ENCODE data around the gene COL4A2. TPM values are rescaled to one million over a fixed set of nuclear protein-coding genes. Genes with fewer than 3 reads are reported as not detected.

Gene COL4A2
- total RNA-seq, 1 donor from 2014 or later, result 1,556 TPM

GRCh38 chr13:110477706-110478245 lies 170.7 kb downstream of the COL4A2 start:
- DNase-seq (ENCODE audit: low spot score), result no peak
- Mint-ChIP-seq H3K9me3 (ENCODE audit: unreplicated experiment) (no peaks in the 10 kb centered on the region), H3K4me3 (ENCODE audit: unreplicated experiment) (peak overlapping the region; percentile 80), H3K27me3 (ENCODE audit: unreplicated experiment) (peaks cover 32% of the 10 kb centered on the region), H3K4me1 (ENCODE audit: unreplicated experiment) (peaks cover 19% of the 10 kb centered on the region), H3K27ac (ENCODE audit: unreplicated experiment) (peak overlapping the region; percentile 81), H3K36me3 (ENCODE audit: low read depth, unreplicated experiment) (peaks cover 72% of the 10 kb centered on the region)
- TF ChIP-seq, protein P1, sequence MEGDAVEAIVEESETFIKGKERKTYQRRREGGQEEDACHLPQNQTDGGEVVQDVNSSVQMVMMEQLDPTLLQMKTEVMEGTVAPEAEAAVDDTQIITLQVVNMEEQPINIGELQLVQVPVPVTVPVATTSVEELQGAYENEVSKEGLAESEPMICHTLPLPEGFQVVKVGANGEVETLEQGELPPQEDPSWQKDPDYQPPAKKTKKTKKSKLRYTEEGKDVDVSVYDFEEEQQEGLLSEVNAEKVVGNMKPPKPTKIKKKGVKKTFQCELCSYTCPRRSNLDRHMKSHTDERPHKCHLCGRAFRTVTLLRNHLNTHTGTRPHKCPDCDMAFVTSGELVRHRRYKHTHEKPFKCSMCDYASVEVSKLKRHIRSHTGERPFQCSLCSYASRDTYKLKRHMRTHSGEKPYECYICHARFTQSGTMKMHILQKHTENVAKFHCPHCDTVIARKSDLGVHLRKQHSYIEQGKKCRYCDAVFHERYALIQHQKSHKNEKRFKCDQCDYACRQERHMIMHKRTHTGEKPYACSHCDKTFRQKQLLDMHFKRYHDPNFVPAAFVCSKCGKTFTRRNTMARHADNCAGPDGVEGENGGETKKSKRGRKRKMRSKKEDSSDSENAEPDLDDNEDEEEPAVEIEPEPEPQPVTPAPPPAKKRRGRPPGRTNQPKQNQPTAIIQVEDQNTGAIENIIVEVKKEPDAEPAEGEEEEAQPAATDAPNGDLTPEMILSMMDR (IDR thresholded peaks at IDR 0.05; ENCODE audit: unreplicated experiment), result no peak

DNA sequence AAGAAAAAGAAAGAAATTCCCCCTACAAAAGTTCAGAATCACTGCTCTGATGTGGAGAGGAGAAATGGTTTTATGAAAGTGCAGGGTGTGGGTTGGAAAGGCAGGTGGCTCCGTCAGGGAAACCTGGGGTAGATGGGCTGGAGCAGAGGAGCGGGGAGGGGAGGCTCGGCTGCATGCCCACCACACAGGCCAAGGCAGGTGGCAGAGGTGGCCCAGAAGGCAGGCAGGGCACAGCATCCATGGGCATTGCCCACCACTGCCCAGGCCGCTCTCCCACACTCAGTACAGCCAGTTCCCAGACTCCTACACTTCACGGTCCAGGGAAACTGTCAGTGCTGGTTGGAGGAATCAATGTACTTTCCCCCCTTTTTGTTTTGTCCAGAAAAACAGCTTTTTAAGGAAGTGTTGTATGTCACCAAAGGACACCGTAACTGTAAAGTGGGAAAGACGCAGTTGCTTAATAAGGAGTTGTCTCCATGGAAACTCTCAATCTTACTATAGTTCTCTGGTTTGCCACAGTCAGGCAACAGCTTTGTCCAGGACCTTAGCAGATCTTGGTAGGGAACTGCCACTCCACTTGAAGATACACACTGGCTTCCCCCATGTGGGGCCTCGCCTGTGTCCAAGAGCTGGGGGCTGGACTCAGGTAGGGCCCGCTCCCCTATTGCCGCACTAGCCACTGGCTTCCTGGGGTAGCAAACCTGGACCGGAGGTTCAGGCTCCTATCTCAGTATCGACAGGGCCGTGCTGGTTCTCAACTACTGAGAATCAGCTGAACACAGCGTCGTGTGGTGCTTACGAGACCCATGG lies 171.5 kb downstream of the COL4A2 start:
- TF ChIP-seq, protein P1 (IDR thresholded peaks at IDR 0.05; ENCODE audit: unreplicated experiment), result no peak
- no peak for DNase-seq (ENCODE audit: low spot score)
- Mint-ChIP-seq H3K36me3 (ENCODE audit: low read depth, unreplicated experiment) (peaks cover 77% of the 10 kb centered on the region), H3K9me3 (ENCODE audit: unreplicated experiment) (no peaks in the 10 kb centered on the region), H3K27ac (ENCODE audit: unreplicated experiment) (peak overlapping the region; percentile 81), H3K4me3 (ENCODE audit: unreplicated experiment) (peak overlapping the region; percentile 42), H3K27me3 (ENCODE audit: unreplicated experiment) (peaks cover 30% of the 10 kb centered on the region), H3K4me1 (ENCODE audit: unreplicated experiment) (peaks cover 19% of the 10 kb centered on the region)

DNA sequence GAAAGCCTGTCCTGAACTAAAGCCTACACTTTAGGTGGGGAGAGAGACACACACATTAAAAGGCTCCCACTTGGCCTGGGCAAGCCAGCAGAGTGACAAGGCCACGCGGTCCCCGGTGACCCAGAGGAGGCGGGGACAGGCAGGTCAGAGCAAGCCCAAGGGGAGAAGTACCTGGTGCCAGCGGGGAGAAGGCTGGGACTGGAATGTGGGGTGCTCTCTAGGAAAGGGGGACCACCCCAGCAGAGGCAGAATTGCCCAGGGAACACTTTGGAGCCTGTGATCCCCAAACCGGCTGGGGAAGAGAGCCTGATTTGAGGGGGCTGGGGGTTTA lies 172.1 kb downstream of the COL4A2 start:
- Mint-ChIP-seq H3K4me3 (ENCODE audit: unreplicated experiment) (no peak overlapping the region), H3K27ac (ENCODE audit: unreplicated experiment) (peak overlapping the region; percentile 30), H3K27me3 (ENCODE audit: unreplicated experiment) (peaks cover 29% of the 10 kb centered on the region), H3K9me3 (ENCODE audit: unreplicated experiment) (no peaks in the 10 kb centered on the region), H3K4me1 (ENCODE audit: unreplicated experiment) (peaks cover 18% of the 10 kb centered on the region), H3K36me3 (ENCODE audit: low read depth, unreplicated experiment) (peaks cover 76% of the 10 kb centered on the region)
- no peak for DNase-seq (ENCODE audit: low spot score)
- TF ChIP-seq, protein P1 (IDR thresholded peaks at IDR 0.05; ENCODE audit: unreplicated experiment), result no peak

GRCh38 chr13:110479648-110480047 lies 172.6 kb downstream of the COL4A2 start:
- peaks cover 14% of the 10 kb centered on the region for H3K4me1 Mint-ChIP-seq (ENCODE audit: unreplicated experiment)
- peaks cover 76% of the 10 kb centered on the region for H3K36me3 Mint-ChIP-seq (ENCODE audit: low read depth, unreplicated experiment)

More at GRCh38 chr13:110479648-110480047, 172.6 kb downstream of the COL4A2 start:
- H3K9me3 Mint-ChIP-seq (ENCODE audit: unreplicated experiment), result no peaks in the 10 kb centered on the region
- no peak overlapping the region for H3K4me3 Mint-ChIP-seq (ENCODE audit: unreplicated experiment)
- H3K27me3 Mint-ChIP-seq (ENCODE audit: unreplicated experiment), result peaks cover 28% of the 10 kb centered on the region
- TF ChIP-seq, protein P1 (IDR thresholded peaks at IDR 0.05; ENCODE audit: unreplicated experiment), result no peak
- no peak overlapping the region for H3K27ac Mint-ChIP-seq (ENCODE audit: unreplicated experiment)
- DNase-seq (ENCODE audit: low spot score), result no peak
